OCI-LY7 (cell line): ENCODE results near the gene SELENOV. TPM values are rescaled to one million over a fixed set of nuclear protein-coding genes. Genes with fewer than 3 reads are reported as not detected.

Source experiments
- BruUV-seq: library from RNA; stranded (reverse); fragments of 400-500 nt; replicated peaks from 2 replicates; lab custom pipeline; 2021; lab: Mats Ljungman, UMichigan
- CTCF ChIA-PET: fragments of 300-600 bp; sonication (Branson Sonifier 250); formaldehyde crosslinking; loops from one replicate; lab custom pipeline; 2022; ENCODE audit warnings: antibody characterized with exemption; ENCODE audit not compliant: unreplicated experiment; lab: Charles Lee
- POLR2A ChIA-PET: fragments of 300-600 bp; sonication (Branson Sonifier 250); formaldehyde crosslinking; loops from one replicate; lab custom pipeline; 2022; ENCODE audit warnings: antibody characterized with exemption; lab: Charles Lee
- DNase-seq: peaks from one replicate; pipeline ENCODE4 v3.0.0-alpha.2; 2015; ENCODE audit warnings: low spot score
- H2AFZ ChIP-seq: fragments of 200-600 bp; sonication (generic), shearing (Covaris generic); 2 replicates; pipeline ENCODE4 v1.6.1; 2014; ENCODE audit warnings: mild to moderate bottlenecking, antibody characterized with exemption, low read length, moderate library complexity
- H3K27ac ChIP-seq: fragments of 200-600 bp; sonication (generic); 2 replicates; pipeline ENCODE4 v1.5.1; 2014; ENCODE audit warnings: mixed run types, low read depth, mild to moderate bottlenecking, moderate library complexity, low read length, inconsistent platforms; ENCODE audit not compliant: poor library complexity, severe bottlenecking
- H3K36me3 ChIP-seq: fragments of 200-600 bp; sonication (generic); 2 replicates; pipeline ENCODE4 v1.6.1; 2014; ENCODE audit warnings: mild to moderate bottlenecking, antibody characterized with exemption, low read length, moderate library complexity, mixed read lengths; ENCODE audit not compliant: insufficient read depth
- H3K4me1 ChIP-seq: fragments of 200-600 bp; sonication (generic); 2 replicates; pipeline ENCODE4 v1.5.1; 2014; ENCODE audit warnings: mild to moderate bottlenecking, low read length; ENCODE audit not compliant: insufficient read depth, poor library complexity, severe bottlenecking
- H3K4me2 ChIP-seq: fragments of 200-600 bp; sonication (generic); 2 replicates; pipeline ENCODE4 v1.6.1; 2014; ENCODE audit warnings: mild to moderate bottlenecking, low read length
- H3K4me3 ChIP-seq: fragments of 200-600 bp; sonication (generic); 2 replicates; pipeline ENCODE4 v1.5.1; 2014; ENCODE audit warnings: mild to moderate bottlenecking, low read depth, low read length; ENCODE audit not compliant: poor library complexity, severe bottlenecking
- H3K79me2 ChIP-seq: fragments of 200-600 bp; sonication (generic); 2 replicates; pipeline ENCODE4 v1.6.1; 2016; ENCODE audit warnings: low read depth, mild to moderate bottlenecking, low read length, moderate library complexity, mixed read lengths; ENCODE audit not compliant: insufficient read depth
- H3K9me2 ChIP-seq: fragments of 200-600 bp; sonication (generic); 2 replicates; pipeline ENCODE4 v1.6.1; 2016; ENCODE audit warnings: mild to moderate bottlenecking, low read length, mixed read lengths; ENCODE audit not compliant: insufficient read depth
- H3K9me3 ChIP-seq: fragments of 200-600 bp; sonication (generic); 2 replicates; pipeline ENCODE4 v1.6.1; 2014; ENCODE audit warnings: mild to moderate bottlenecking, mixed run types, low read length, mixed read lengths
- H4K20me1 ChIP-seq: fragments of 200-600 bp; sonication (generic); 2 replicates; pipeline ENCODE4 v1.6.1; 2014; ENCODE audit warnings: mild to moderate bottlenecking, antibody characterized with exemption, low read length, moderate library complexity, mixed read lengths; ENCODE audit not compliant: insufficient read depth
- EZH2phosphoT487 ChIP-seq: fragments of 200-600 bp; sonication (generic); IDR thresholded peaks from 2 replicates; pipeline ENCODE4 v1.6.1; 2018; ENCODE audit warnings: low read depth, borderline replicate concordance, mild to moderate bottlenecking, mixed run types, antibody characterized with exemption, low read length, moderate library complexity, mixed read lengths
- intact Hi-C: fragments of 100-400 bp; cut with micrococcal nuclease; formaldehyde crosslinking; loops from one replicate; pipeline ENCODE4 v1.10.0; 2022; ENCODE audit not compliant: unreplicated experiment
- total RNA-seq, 2 experiments: library from RNA; depleted of rRNA in 1 of 2; stranded (reverse); fragments of >200 nt in 1 of 2; shearing (Covaris generic) in 1 of 2; gene quantifications; 2 replicates each; pipeline ENCODE4 v1.2.3, GENCODE V29; 2014 to 2022
- TF ChIP-seq, protein P1 (sequence below): fragments of 200-600 bp; sonication (generic); conservative IDR thresholded peaks from 2 replicates; pipeline ENCODE4 v1.5.1; 2014; ENCODE audit warnings: mild to moderate bottlenecking, antibody characterized with exemption, low read length, moderate library complexity, mixed read lengths

Gene SELENOV
- total RNA-seq, 2 experiments from 2014 or later, result not detected

DNA sequence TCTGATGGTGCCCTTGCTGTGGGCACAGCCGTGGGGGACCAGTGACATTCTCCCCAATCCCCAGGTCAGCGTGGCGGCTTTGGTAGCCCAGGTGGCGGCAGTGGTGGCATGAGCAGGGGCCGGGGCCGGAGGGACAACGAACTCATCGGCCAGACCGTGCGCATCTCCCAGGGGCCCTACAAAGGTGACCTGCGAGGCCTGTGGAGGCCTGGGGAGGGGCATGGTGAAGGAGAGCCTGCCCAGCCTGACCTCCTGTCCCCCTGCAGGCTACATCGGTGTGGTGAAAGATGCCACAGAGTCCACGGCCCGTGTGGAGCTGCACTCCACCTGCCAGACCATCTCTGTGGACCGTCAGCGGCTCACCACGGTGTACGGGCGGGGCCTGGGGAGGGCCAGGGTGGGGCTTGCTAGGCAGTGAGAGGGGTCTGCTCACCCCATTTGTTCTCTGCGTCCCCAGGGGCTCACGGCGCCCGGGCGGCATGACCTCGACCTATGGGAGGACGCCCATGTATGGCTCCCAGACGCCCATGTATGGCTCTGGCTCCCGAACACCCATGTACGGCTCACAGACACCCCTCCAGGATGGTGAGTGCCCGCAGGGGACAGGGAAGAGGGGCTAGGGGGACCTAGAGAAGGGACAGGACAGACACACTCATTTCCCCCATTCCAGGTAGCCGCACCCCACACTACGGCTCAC, 42.0 kb upstream of the SELENOV start:
- no peak overlapping the region for H3K4me3 ChIP-seq
- TF ChIP-seq, protein P1, sequence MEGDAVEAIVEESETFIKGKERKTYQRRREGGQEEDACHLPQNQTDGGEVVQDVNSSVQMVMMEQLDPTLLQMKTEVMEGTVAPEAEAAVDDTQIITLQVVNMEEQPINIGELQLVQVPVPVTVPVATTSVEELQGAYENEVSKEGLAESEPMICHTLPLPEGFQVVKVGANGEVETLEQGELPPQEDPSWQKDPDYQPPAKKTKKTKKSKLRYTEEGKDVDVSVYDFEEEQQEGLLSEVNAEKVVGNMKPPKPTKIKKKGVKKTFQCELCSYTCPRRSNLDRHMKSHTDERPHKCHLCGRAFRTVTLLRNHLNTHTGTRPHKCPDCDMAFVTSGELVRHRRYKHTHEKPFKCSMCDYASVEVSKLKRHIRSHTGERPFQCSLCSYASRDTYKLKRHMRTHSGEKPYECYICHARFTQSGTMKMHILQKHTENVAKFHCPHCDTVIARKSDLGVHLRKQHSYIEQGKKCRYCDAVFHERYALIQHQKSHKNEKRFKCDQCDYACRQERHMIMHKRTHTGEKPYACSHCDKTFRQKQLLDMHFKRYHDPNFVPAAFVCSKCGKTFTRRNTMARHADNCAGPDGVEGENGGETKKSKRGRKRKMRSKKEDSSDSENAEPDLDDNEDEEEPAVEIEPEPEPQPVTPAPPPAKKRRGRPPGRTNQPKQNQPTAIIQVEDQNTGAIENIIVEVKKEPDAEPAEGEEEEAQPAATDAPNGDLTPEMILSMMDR, result no peak
- H3K79me2 ChIP-seq, result no peaks in the 10 kb centered on the region
- CTCF ChIA-PET, result no interaction called here
- H2AFZ ChIP-seq, result no peak overlapping the region
- H3K9me3 ChIP-seq, result no peaks in the 10 kb centered on the region
- DNase-seq, result no peak
- H4K20me1 ChIP-seq, result no peaks in the 10 kb centered on the region
- no peak overlapping the region for H3K4me2 ChIP-seq
- POLR2A ChIA-PET, result no interaction called here
- intact Hi-C loops, result no loop called here
- H3K36me3 ChIP-seq, result peaks cover 93% of the 10 kb centered on the region
- BruUV-seq, result no TSS peak
- H3K27ac ChIP-seq, result no peak overlapping the region
- H3K9me2 ChIP-seq, result no peaks in the 10 kb centered on the region
- no peaks in the 10 kb centered on the region for H3K4me1 ChIP-seq

DNA sequence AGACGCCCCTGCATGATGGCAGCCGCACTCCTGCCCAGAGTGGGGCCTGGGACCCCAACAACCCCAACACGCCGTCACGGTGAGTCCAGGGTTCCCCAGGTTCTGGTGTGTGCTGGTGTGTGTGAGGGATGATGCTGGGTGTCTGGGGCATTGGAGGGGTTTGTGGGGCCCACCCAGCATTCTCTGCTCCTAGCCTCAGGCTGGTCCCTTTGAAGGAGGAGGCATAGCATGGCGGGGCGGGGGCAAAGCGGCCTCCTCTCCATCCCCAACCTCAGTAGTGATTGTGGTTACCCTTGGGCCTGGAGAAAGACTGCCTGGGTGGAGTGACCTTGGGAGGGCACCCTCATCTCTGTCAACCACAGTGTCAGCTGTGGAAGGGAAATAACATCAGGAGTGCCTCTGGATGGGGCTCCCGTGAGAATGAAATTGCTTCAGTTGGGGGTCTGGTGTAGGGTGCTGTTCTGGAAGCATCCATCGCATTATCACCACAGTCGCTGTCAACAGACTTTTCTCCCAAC, 41.4 kb upstream of the SELENOV start:
- POLR2A ChIA-PET, result no interaction called here
- intact Hi-C loops, result no loop called here

More for the DNA sequence above, 41.4 kb upstream of the SELENOV start:
- no peaks in the 10 kb centered on the region for H3K4me1 ChIP-seq
- CTCF ChIA-PET, result interaction anchor here (1.0 to 1.7 kb wide), 3 partner anchors 24 to 59 kb away, joined by 3 to 7 read pairs (median 5); partner anchors contain the start of gene EID2B
- no peak overlapping the region for H2AFZ ChIP-seq
- no peak overlapping the region for H3K4me2 ChIP-seq
- H3K9me2 ChIP-seq, result no peaks in the 10 kb centered on the region
- H3K9me3 ChIP-seq, result no peaks in the 10 kb centered on the region
- H3K79me2 ChIP-seq, result no peaks in the 10 kb centered on the region
- no TSS peak for BruUV-seq
- TF ChIP-seq EZH2phosphoT487, result no peak
- TF ChIP-seq, protein P1, result no peak
- no peak for DNase-seq
- H3K4me3 ChIP-seq, result no peak overlapping the region
- H3K36me3 ChIP-seq, result peaks cover 87% of the 10 kb centered on the region
- H4K20me1 ChIP-seq, result no peaks in the 10 kb centered on the region
- no peak overlapping the region for H3K27ac ChIP-seq
